Panc1 (cell line): ENCODE data around the gene CDC42EP3. TPM values are rescaled to one million over a fixed set of nuclear protein-coding genes. Genes with fewer than 3 reads are reported as not detected.

Experiments used
- ATAC-seq: fragments of 200-7000 bp; cut with Tn5 transposase; 2 replicates; pipeline ENCODE4 v1.9.1; 2020; ENCODE audit warnings: mild to moderate bottlenecking, moderate library complexity
- BruUV-seq: library from RNA; stranded (reverse); fragments of 400-500 nt; replicated peaks from 2 replicates; lab custom pipeline; 2021; lab: Mats Ljungman, UMichigan
- CTCF ChIA-PET: fragments of 300-600 bp; sonication (Branson Sonifier 250); formaldehyde crosslinking; loops from one replicate; lab custom pipeline; 2022; ENCODE audit warnings: antibody characterized with exemption; lab: Charles Lee
- POLR2A ChIA-PET: fragments of 300-600 bp; sonication (Branson Sonifier 250); formaldehyde crosslinking; loops from one replicate; lab custom pipeline; 2022; ENCODE audit warnings: antibody characterized with exemption; lab: Charles Lee
- DNase-seq: peaks from one replicate; pipeline ENCODE4 v3.0.0-alpha.2; 2010; ENCODE audit warnings: low read depth, low spot score
- H3K27ac ChIP-seq: 2 replicates; pipeline ENCODE4 v1.5.1; 2011; ENCODE audit warnings: mild to moderate bottlenecking, low read length, inconsistent platforms
- H3K27me3 ChIP-seq: fragments of 200-500 bp; sonication (Bioruptor generic); 2 replicates; pipeline ENCODE4 v1.6.0; 2014; ENCODE audit warnings: low read length, inconsistent platforms; ENCODE audit not compliant: control insufficient read depth, insufficient read depth
- H3K36me3 ChIP-seq: fragments of 200-500 bp; sonication (Bioruptor generic); 2 replicates; pipeline ENCODE4 v1.5.1; 2014; ENCODE audit warnings: inconsistent platforms, mild to moderate bottlenecking, low read length, moderate library complexity; ENCODE audit not compliant: control insufficient read depth, insufficient read depth
- H3K4me1 ChIP-seq: 2 replicates; pipeline ENCODE4 v1.5.1; 2011; ENCODE audit warnings: inconsistent platforms, mild to moderate bottlenecking, low read length, moderate library complexity; ENCODE audit not compliant: control insufficient read depth, insufficient read depth
- H3K4me3 ChIP-seq, 2 experiments: 2 replicates each; pipeline ENCODE4 v1.5.1; 2011 to 2012; ENCODE audit warnings: low read depth in 2 of 2, low read length in 2 of 2, mild to moderate bottlenecking in 2 of 2, inconsistent platforms in 1 of 2, moderate library complexity in 1 of 2
- H3K9me3 ChIP-seq: fragments of 200-500 bp; sonication (Bioruptor generic); 2 replicates; pipeline ENCODE4 v1.5.1; 2014; ENCODE audit warnings: low read depth, mild to moderate bottlenecking, inconsistent platforms, low read length, moderate library complexity; ENCODE audit not compliant: control insufficient read depth, insufficient read depth
- CTCF ChIP-seq: fragments of 450-650 bp; IDR thresholded peaks from 2 replicates; pipeline ENCODE4 v1.5.1; 2017; ENCODE audit warnings: mild to moderate bottlenecking
- POLR2AphosphoS5 ChIP-seq: IDR thresholded peaks from 2 replicates; pipeline ENCODE4 v1.6.1; 2012; ENCODE audit warnings: mild to moderate bottlenecking, low read depth, low read length, moderate library complexity
- REST ChIP-seq, 2 experiments: IDR thresholded peaks; 2 replicates each; pipeline ENCODE4 v1.6.1; 2011 to 2012; ENCODE audit warnings: low read depth in 2 of 2, control low read depth in 1 of 2, low read length in 1 of 2, mild to moderate bottlenecking in 1 of 2, moderate library complexity in 1 of 2; ENCODE audit not compliant: insufficient read depth in 1 of 2
- SIN3A ChIP-seq: IDR thresholded peaks from 2 replicates; pipeline ENCODE4 v1.6.1; 2012; ENCODE audit warnings: low read depth, mild to moderate bottlenecking, low read length, moderate library complexity, borderline replicate concordance; ENCODE audit not compliant: insufficient read depth
- TCF7L2 ChIP-seq: IDR thresholded peaks from 2 replicates; pipeline ENCODE4 v1.6.1; 2011; ENCODE audit warnings: mild to moderate bottlenecking, low read depth, low read length, inconsistent platforms
- in situ Hi-C: cut with HindIII; loops from 2 replicates; pipeline ENCODE4 v1.10.0; 2016; ENCODE audit warnings: low sequenced_read_pairs, low pct_unique_long_range_greater_than_20kb
- intact Hi-C: fragments of 100-400 bp; cut with micrococcal nuclease; formaldehyde crosslinking; loops from one replicate; pipeline ENCODE4 v1.10.0; 2022; ENCODE audit not compliant: unreplicated experiment
- total RNA-seq: library from RNA; stranded (reverse); gene quantifications from one replicate; pipeline ENCODE4 v1.2.1, GENCODE V29; 2021; ENCODE audit not compliant: unreplicated experiment

Gene CDC42EP3
- total RNA-seq, 1 experiment from 2014 or later: 6.1 TPM

GRCh38 chr2:37720533-37721200, 49.2 kb upstream of the CDC42EP3 start:
- no peak overlapping the region for H3K4me3 ChIP-seq
- ChIA-PET POLR2A (no interaction called here), CTCF (no interaction called here)
- ATAC-seq (no peak), DNase-seq (no peak)
- no peaks in the 10 kb centered on the region; the same call in 1 of the 2 replicates for H3K27me3 ChIP-seq
- intact Hi-C loops: no loop called here
- TF ChIP-seq CTCF (no peak), TCF7L2 (no peak), SIN3A (no peak), REST (IDR thresholded peaks at IDR 0.05; ENCODE audit: insufficient read depth in 1 of 2, low read depth in 2 of 2, low read length in 1 of 2) (no peak), POLR2AphosphoS5 (no peak)
- H3K9me3 ChIP-seq: no peaks in the 10 kb centered on the region
- H3K4me1 ChIP-seq: no peaks in the 10 kb centered on the region
- no TSS peak for BruUV-seq
- no peaks in the 10 kb centered on the region for H3K36me3 ChIP-seq
- H3K27ac ChIP-seq: no peak overlapping the region
- in situ Hi-C loops: no loop called here

GRCh38 chr2:37718515-37719161, 47.2 kb upstream of the CDC42EP3 start:
- intact Hi-C loops: no loop called here
- no peak for TF ChIP-seq CTCF
- no peak for TF ChIP-seq POLR2AphosphoS5
- TF ChIP-seq SIN3A: no peak
- no peak for TF ChIP-seq REST (IDR thresholded peaks at IDR 0.05; ENCODE audit: insufficient read depth in 1 of 2, low read depth in 2 of 2, low read length in 1 of 2)
- no peak for TF ChIP-seq TCF7L2
- no peak for DNase-seq
- ChIA-PET CTCF (no interaction called here), POLR2A (no interaction called here)
- Histone ChIP-seq H3K9me3 (peaks cover 5% of the 10 kb centered on the region; the same call in 1 of the 2 replicates), H3K4me1 (no peaks in the 10 kb centered on the region), H3K4me3 (no peak overlapping the region), H3K36me3 (no peaks in the 10 kb centered on the region), H3K27me3 (no peaks in the 10 kb centered on the region; the same call in 1 of the 2 replicates), H3K27ac (no peak overlapping the region)
- no TSS peak for BruUV-seq
- in situ Hi-C loops: no loop called here
- no peak for ATAC-seq
